HepG2 (cell line): ENCODE measurements around the gene WWP2.

Experiments used
- BHLHE40 ChIP-seq: IDR thresholded peaks from 2 replicates; pipeline ENCODE4 v1.6.1; 2011; ENCODE audit warnings: low read length, improper control_type of control experiment
- CEBPB ChIP-seq: IDR thresholded peaks from 2 replicates; pipeline ENCODE4 v1.6.1; 2011; ENCODE audit warnings: low read depth, low read length, improper control_type of control experiment, borderline replicate concordance
- CREB1 ChIP-seq, 2 experiments: fragments of 450-650 bp in 1 of 2; IDR thresholded peaks; 2 replicates each; pipeline ENCODE4 v1.6.1; 2016 to 2017; ENCODE audit warnings: control low read depth in 1 of 2, mild to moderate bottlenecking in 1 of 2, missing compliant biosample characterization in 1 of 2, missing genetic modification characterization in 1 of 2
- FOXK2 ChIP-seq: fragments of 450-650 bp; IDR thresholded peaks from 2 replicates; pipeline ENCODE4 v1.6.1; 2016
- RAD21 ChIP-seq: fragments of 450-650 bp; formaldehyde crosslinking; IDR thresholded peaks from 2 replicates; pipeline ENCODE4 v1.5.0; 2020; ENCODE audit warnings: mild to moderate bottlenecking
- RFX5 ChIP-seq: IDR thresholded peaks from 2 replicates; pipeline ENCODE4 v1.6.1; 2011; ENCODE audit warnings: low read depth, low read length, improper control_type of control experiment
- SSRP1 ChIP-seq: IDR thresholded peaks from 2 replicates; pipeline ENCODE4 v1.6.1; 2016; ENCODE audit warnings: control low read depth
- SUZ12 ChIP-seq: fragments of 150-350 bp; IDR thresholded peaks from 2 replicates; pipeline ENCODE4 v1.6.1; 2014; ENCODE audit warnings: low read depth, low read length
- XBP1 ChIP-seq: sonication (generic); formaldehyde crosslinking; IDR thresholded peaks from 2 replicates; pipeline ENCODE4 v1.5.0; 2020; ENCODE audit warnings: missing genetic modification reagents
- ZNF274 ChIP-seq: sonication (generic); formaldehyde crosslinking; IDR thresholded peaks from 2 replicates; pipeline ENCODE4 v1.5.1; 2020; ENCODE audit warnings: mild to moderate bottlenecking, missing genetic modification reagents
- TF ChIP-seq, protein P1 (sequence below): sonication (generic); formaldehyde crosslinking; IDR thresholded peaks from 2 replicates; pipeline ENCODE4 v1.5.0; 2020; ENCODE audit warnings: mild to moderate bottlenecking, missing genetic modification reagents, moderate library complexity
- TF ChIP-seq, protein P2 (sequence below): sonication (generic); formaldehyde crosslinking; IDR thresholded peaks from 2 replicates; pipeline ENCODE4 v1.8.0; 2022; ENCODE audit warnings: missing genetic modification reagents, mild to moderate bottlenecking, borderline replicate concordance
- TF ChIP-seq, protein P3 (sequence below): sonication (generic); formaldehyde crosslinking; IDR thresholded peaks from one replicate; pipeline ENCODE4 v1.5.1; 2020; ENCODE audit warnings: mild to moderate bottlenecking, missing genetic modification reagents; ENCODE audit errors: not compliant biosample characterization
- TF ChIP-seq, protein P4 (sequence below): sonication (generic); formaldehyde crosslinking; IDR thresholded peaks from 2 replicates; pipeline ENCODE4 v1.4.0; 2020; ENCODE audit warnings: low read depth, mild to moderate bottlenecking, missing genetic modification reagents

DNA sequence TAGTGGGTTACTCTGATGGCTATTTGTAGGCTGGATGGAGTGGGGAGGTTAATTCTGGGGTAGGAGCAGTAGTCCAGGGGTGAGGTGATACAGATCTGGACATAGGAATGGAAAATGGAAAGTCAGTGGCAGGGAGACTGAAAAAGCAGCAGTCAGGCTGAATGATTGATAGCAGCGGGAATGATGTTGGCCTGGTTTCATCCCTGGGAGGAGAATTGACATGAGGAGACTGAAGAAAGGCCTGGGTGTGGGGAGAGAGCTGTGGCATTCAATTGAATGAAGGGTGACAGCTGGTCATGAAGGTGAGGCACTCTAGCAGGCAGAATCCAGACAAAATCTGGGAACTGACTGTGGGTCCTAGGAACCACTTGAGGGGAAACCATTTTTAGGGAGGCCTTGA, 154.3 kb downstream of the WWP2 start:
- TF ChIP-seq XBP1 (CRISPR knock-in tag) (no peak), FOXK2 (no peak), RAD21 (CRISPR knock-in tag) (no peak), CEBPB (no peak), BHLHE40 (no peak), CREB1 (IDR thresholded peaks at IDR 0.05) (no peak), CREB1 (CRISPR knock-in tag; IDR thresholded peaks at IDR 0.05) (no peak), SSRP1 (no peak), SUZ12 (no peak), ZNF274 (CRISPR knock-in tag) (no peak), RFX5 (no peak)
- TF ChIP-seq, protein P1, sequence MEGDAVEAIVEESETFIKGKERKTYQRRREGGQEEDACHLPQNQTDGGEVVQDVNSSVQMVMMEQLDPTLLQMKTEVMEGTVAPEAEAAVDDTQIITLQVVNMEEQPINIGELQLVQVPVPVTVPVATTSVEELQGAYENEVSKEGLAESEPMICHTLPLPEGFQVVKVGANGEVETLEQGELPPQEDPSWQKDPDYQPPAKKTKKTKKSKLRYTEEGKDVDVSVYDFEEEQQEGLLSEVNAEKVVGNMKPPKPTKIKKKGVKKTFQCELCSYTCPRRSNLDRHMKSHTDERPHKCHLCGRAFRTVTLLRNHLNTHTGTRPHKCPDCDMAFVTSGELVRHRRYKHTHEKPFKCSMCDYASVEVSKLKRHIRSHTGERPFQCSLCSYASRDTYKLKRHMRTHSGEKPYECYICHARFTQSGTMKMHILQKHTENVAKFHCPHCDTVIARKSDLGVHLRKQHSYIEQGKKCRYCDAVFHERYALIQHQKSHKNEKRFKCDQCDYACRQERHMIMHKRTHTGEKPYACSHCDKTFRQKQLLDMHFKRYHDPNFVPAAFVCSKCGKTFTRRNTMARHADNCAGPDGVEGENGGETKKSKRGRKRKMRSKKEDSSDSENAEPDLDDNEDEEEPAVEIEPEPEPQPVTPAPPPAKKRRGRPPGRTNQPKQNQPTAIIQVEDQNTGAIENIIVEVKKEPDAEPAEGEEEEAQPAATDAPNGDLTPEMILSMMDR: no peak
- TF ChIP-seq, protein P2, sequence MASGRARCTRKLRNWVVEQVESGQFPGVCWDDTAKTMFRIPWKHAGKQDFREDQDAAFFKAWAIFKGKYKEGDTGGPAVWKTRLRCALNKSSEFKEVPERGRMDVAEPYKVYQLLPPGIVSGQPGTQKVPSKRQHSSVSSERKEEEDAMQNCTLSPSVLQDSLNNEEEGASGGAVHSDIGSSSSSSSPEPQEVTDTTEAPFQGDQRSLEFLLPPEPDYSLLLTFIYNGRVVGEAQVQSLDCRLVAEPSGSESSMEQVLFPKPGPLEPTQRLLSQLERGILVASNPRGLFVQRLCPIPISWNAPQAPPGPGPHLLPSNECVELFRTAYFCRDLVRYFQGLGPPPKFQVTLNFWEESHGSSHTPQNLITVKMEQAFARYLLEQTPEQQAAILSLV (CRISPR knock-in tag): no peak
- TF ChIP-seq, protein P3, sequence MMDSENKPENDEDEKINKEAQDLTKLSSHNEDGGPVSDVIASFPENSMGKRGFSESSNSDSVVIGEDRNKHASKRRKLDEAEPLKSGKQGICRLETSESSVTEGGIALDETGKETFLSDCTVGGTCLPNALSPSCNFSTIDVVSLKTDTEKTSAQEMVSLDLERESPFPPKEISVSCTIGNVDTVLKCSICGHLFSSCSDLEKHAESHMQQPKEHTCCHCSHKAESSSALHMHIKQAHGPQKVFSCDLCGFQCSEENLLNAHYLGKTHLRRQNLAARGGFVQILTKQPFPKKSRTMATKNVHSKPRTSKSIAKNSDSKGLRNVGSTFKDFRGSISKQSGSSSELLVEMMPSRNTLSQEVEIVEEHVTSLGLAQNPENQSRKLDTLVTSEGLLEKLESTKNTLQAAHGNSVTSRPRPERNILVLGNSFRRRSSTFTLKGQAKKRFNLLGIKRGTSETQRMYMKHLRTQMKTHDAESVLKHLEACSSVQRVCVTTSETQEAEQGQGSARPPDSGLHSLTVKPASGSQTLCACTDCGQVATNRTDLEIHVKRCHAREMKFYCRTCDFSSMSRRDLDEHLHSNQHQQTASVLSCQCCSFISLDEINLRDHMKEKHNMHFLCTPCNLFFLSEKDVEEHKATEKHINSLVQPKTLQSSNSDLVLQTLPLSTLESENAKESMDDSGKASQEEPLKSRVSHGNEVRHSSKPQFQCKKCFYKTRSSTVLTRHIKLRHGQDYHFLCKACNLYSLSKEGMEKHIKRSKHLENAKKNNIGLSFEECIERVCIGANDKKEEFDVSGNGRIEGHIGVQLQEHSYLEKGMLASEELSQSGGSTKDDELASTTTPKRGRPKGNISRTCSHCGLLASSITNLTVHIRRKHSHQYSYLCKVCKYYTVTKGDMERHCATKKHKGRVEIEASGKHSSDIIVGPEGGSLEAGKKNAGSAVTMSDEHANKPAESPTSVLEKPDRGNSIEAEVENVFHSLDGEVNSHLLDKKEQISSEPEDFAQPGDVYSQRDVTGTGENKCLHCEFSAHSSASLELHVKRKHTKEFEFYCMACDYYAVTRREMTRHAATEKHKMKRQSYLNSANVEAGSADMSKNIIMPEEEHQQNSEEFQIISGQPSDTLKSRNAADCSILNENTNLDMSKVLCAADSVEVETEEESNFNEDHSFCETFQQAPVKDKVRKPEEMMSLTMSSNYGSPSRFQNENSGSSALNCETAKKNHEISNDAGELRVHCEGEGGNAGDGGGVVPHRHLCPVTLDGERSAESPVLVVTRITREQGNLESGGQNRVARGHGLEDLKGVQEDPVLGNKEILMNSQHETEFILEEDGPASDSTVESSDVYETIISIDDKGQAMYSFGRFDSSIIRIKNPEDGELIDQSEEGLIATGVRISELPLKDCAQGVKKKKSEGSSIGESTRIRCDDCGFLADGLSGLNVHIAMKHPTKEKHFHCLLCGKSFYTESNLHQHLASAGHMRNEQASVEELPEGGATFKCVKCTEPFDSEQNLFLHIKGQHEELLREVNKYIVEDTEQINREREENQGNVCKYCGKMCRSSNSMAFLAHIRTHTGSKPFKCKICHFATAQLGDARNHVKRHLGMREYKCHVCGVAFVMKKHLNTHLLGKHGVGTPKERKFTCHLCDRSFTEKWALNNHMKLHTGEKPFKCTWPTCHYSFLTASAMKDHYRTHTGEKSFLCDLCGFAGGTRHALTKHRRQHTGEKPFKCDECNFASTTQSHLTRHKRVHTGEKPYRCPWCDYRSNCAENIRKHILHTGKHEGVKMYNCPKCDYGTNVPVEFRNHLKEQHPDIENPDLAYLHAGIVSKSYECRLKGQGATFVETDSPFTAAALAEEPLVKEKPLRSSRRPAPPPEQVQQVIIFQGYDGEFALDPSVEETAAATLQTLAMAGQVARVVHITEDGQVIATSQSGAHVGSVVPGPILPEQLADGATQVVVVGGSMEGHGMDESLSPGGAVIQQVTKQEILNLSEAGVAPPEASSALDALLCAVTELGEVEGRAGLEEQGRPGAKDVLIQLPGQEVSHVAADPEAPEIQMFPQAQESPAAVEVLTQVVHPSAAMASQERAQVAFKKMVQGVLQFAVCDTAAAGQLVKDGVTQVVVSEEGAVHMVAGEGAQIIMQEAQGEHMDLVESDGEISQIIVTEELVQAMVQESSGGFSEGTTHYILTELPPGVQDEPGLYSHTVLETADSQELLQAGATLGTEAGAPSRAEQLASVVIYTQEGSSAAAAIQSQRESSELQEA (CRISPR knock-in tag): no peak
- TF ChIP-seq, protein P4, sequence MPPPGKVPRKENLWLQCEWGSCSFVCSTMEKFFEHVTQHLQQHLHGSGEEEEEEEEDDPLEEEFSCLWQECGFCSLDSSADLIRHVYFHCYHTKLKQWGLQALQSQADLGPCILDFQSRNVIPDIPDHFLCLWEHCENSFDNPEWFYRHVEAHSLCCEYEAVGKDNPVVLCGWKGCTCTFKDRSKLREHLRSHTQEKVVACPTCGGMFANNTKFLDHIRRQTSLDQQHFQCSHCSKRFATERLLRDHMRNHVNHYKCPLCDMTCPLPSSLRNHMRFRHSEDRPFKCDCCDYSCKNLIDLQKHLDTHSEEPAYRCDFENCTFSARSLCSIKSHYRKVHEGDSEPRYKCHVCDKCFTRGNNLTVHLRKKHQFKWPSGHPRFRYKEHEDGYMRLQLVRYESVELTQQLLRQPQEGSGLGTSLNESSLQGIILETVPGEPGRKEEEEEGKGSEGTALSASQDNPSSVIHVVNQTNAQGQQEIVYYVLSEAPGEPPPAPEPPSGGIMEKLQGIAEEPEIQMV: no peak
